GM21576 (cell line): ENCODE results near the gene FAT3.

Experiments
- ATAC-seq: cut with Tn5 transposase; IDR thresholded peaks from one replicate; pipeline ENCODE4 v1.9.1; 2021; ENCODE audit warnings: mild to moderate bottlenecking, moderate library complexity; ENCODE audit not compliant: unreplicated experiment

FAT3 gene

DNA sequence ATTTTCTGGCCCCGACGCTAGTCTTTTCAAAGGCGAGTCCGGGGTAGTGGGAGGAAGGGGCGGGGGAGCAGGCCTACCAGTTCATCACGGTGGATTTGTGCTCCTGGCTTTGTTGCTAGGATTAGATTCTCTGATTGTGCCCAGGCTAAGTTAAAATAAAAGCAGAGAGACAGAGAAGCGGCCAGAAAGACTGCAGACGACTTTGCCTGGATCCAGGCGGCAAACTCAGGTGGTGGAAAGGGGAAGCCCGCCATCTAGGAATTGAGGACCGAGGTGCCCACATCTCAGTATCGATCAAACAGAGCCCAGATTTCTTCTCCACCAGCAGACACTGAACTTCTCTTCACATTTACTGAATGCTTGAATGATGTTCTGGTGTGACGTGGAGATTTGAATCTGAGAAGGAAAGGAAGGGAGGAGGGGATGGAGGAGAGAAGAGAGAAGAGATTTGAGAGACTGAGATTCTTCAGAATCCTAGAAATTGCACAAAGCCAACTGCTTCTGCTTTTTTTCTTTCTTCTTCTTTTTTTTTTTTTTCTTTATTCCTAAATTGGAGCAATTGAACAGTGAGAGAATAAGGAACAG lies 2.7 kb downstream of the FAT3 start:
- ATAC-seq: no peak

DNA sequence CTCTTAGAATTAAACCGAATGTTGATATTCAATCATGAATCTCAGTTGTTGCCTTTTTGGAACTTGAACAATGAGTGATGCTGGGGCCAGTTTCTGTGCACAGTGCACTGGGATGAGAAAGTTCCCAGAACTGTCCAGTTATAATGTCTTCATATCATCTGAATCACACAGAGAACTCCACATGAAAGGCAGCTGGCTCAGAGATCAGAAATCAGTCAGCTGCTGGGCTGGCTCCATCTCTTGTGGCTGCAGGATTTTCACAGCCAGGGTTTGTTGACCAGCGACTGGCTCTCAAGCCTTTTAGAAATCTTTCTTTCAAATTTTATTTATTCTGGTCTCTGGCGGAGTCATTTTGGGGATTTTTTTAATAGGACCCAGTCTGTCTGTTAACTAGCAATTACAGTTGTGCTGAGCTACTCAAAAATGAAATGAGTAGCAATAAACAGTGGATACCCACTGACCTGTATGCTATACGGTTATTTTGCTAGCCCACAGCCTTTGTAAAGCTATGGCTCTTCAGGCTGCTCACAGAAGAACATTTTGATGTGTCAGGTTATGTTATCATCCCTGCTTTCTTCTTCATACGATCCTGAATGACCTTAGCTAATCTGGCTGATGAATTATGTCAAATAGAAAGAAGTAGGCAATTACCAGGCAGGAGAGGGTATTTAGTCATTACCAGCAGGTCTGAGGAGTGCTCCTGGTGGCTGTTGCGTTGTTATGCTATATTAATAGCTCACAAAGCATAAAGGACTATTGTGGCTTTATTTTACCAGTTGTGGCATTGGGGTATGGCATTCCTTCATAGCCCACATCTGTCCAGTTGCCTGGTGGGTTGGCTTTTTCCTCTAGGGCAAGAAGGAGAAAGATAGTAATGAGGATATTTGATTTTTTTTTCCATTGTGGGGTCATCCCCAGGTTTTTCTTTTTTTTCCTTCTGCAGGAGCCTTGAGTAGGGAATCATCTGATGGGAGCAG lies 3.6 kb downstream of the FAT3 start:
- no peak for ATAC-seq

DNA sequence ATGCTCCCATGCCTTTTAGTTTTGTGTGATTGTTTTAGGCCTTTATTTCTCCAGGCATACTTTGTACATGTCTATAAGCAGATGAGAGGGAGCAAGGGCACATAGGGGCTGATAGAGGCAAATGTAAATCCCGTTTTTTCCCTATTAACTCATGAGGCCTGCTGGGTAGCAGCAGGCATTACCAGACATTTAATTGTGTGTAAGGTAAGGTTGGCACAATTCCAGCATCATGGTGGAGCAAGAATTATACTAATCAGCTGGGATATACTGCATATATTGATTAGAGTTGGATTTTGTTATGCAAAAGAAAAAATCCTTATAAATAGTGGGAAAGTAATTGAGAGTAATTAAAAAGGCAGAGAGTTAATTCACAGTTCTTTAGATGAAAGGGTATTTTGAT lies 12.2 kb downstream of the FAT3 start:
- no peak for ATAC-seq

DNA sequence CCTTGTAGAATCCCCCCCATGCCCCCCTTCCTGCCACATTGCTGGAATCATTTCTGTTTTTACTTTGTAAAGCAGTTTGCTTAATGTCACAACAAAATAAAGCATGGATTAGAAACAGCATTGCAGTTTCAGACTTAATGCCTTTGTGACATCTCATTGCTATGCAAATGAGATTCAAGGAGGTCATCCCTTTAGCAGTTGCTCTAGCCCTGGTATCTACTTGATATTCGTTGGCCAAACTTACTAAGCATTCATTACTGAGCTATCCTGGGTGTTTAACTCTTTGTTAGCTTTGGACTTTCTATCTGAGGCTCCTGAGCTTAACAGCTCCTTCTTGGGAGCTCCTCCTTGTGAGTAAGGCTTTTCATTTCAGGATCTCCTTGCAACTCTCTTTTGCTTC lies 16.3 kb downstream of the FAT3 start:
- ATAC-seq: no peak

DNA sequence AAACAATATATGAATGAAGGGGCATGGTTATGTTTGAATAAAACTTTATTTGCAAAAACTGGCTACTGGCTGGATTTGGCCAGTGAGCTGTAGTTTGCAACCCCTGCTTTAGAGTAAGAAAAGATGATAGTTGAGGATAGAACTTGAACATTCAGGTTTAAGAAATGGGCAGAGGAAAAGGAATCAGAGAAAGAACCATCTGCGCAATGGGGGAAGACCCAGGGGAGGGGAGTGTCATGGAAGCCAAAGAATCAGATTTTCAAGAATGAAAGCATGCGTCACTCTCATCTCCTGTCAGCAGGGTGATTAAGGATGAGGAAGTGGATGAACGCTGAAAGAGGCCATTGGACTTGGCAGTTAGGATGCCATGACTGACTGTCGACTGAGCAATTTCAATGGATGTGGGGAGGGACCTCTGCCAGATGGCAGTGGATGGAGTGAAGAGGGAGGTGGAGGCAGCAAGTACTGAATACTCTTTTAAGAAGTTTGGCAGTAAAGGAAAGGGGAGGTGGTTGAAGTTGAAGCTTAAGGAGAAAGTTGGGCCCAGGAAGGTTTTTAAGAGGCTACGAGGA lies 21.2 kb downstream of the FAT3 start:
- ATAC-seq: no peak

DNA sequence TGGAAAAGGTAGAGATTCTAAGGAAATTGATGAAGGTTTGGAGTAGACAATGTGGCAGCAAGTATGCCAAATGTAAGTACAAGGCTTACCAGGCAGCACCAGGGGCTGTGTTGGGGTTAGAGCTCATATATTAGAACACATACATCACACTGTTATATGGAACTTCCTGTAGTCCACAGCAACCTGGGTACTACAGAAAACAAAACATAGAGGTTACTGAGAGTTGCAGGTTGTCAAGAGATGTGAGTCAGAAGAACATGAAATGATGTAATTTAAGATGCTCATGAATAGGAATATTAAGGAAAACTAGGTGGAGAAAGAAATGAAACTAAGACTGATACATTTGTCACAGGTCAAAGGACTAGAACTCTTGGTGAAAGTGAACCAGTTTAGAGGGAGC lies 22.0 kb downstream of the FAT3 start:
- ATAC-seq: no peak

DNA sequence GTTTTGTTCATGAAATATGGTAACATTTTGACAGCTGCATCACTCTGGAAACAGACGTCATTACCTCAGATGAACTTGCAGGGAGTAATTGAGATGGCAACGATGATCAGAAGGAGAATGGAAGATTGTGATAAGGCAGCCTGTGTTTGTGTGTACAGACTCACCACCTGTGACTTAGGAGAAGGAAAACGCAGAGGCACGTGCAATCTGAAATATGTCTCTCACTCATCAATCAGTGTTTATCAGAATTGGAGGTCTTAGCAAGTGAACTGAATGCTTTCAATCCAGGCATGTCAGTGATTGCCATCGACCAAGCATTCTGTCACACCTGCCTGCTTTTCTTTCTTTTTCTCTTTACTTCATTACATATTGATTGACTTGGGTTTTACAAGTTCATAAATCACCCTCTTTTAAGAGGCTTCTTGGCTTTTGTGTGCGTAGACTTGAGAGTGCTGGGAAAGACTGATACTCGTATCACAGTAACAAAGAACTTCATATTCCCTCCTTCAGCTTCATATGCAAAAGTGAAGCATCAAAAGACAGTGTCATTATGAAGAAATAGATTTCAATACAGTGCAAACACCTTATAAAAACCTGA lies 24.6 kb downstream of the FAT3 start:
- no peak for ATAC-seq

DNA sequence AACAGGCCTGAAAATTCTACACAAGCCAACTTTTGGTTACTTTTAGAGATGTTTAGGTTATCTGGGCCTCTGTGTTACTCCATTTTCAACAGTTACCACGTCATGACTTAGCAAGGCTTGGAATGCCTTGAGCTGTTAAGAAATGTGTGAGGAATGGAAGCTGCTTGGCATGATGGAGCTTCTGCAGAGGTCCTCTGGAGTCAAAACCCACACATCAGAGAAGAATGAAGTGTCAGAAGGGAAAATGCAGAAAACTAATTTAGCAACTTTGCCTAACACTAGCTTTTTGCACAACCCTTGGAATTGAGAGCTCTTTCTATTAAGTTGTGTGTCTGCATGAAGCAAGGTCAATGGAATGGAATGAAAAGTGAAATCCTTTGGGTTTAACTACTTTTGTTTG lies 27.4 kb downstream of the FAT3 start:
- no peak for ATAC-seq

DNA sequence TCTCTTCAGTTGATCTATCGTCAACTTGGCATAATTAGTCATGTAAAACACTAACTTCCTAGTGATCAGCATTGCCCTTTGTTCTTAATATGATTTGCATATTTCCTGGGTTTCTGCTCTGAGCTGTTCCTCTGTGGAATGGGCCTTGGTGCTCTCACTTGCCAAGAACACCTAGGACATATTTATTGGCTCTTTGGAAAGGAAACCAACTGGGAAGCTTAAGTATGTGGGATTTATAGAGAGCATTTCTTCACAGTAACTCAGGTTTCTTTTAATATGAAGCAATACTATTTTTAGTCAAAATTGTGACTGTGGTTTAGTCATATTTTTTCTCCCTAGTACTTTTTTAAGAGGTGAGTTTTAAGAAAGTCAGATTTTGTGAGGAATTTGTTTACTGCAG lies 28.8 kb downstream of the FAT3 start:
- ATAC-seq: no peak

DNA sequence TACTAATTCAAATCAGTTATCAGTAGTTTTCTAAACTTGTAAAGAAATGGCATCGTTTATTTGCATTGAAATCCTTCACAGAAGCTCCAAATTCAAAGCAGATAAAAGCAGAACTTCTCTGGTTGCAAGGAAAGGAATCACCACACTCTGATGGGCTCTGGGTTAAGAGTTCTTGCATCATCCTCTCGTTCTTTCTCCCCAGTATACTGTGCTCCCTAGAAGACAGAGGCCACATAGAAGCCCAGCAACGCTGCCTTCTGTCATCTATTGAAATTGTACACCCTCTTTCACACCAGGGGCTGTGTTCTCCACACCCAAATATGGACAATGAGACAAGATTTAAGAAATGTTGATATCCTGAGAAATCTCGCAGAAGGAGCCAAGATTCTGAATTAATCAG lies 29.3 kb downstream of the FAT3 start:
- no peak for ATAC-seq

DNA sequence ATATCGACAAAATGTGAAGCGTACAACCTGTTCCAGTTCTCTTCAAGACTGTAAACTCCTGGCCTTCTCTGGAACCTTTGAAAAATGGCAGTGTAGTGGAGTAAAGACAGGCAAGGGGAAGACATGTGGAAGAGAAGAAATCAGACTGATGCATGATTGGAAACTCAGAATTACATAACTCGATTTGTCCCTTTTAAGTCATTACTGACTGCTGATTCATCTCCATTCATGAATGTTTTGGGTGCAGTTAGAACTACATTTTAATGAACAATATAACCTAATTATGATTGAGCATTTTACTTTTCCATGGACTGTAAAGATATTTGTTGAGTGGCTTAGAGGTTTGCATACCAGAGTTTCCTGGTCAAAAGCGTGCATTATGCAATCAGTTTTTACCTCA lies 32.9 kb downstream of the FAT3 start:
- no peak for ATAC-seq

DNA sequence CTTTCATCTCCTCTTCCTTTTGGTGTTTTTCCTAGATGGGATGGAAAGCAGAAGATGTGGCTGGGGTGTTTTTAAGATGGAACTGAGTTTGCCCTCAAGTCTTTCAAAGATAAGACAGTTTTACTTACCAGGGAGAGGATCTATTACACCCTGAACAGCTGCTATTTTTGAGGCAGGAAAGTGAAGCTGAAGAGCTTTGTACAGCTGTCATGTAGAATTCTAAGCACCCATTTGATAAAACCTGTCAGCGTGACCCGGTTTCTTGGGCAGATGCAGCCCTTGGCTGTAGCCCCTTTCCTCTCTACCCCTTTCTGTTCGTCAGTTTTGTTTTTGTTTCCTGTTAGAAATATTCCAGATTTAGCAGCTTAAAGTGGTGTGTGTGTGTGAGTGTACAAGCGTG lies 35.2 kb downstream of the FAT3 start:
- no peak for ATAC-seq

DNA sequence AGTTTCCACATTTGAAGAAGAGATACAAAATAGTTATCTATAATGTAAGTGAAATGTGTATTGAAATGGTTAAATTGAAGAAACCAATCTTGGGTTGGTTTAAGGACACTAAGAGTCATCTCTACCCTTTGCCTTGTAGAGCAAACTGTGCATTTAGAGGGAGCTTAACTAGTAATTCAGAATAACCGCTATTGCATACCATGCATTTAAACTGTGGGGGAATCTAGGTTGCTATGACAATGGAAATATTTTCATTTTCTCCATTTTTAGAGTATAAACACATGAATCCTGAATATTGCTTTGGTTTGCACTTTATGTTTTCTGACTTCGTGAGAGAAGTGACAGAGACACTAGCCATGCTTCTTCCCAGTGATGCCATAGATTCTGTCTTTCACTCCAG lies 39.7 kb downstream of the FAT3 start:
- no peak for ATAC-seq

DNA sequence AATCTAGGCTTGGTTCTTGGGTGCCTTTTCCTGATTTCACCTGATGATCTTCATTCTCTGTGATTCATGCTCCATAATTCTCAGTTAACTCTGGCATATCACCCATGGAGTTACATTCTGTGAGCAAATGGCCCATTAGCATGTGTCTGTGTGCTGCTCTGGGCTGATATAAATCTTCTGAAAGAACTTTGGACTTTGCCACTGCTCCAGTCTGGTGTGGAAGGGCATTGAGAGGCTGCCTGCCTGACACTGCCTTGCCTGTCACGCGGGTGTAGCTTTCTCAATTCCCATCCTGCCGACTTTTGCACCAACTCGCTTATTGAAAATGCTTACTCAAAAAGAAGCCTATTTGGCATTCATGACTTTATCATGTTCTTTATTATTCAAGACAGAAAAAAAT lies 42.2 kb downstream of the FAT3 start:
- no peak for ATAC-seq

DNA sequence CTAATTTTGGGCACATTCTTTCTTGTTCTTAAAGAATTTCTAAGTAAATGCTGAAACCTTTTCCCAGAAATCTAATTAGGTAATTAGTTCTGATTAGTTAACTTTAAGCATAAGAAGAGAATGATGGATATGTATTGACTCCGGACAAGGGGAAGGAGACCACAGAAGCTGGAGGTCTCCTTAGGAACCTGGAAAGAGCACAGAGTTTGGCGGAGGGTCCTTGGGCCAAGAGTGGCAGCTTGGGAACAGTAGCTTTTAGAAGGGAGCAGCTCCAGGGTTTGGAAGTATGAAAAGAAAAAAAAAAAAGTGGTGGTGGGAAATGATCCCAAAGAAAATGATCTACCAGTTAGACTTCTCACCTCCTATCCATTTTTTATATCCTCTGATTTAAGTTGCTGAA lies 42.7 kb downstream of the FAT3 start:
- ATAC-seq: no peak

DNA sequence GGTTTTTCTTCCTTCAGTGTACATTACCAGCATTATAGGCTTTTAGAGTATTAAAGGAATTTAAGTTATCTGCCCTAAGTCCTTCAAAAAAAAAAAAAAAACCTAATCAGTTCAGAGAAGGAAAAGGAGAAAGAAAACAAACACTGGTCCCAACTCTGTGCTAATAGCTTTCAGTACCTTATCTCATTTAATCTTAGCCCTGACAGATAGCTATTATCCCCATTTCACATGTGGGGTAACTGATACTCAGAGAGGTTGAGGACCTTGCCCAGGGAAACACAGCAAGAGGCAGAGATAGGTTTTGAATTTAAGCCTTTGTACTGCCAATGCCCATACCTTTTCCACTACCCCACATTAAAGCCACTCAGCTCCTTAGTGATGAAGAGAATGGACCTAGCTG lies 43.4 kb downstream of the FAT3 start:
- ATAC-seq: no peak

DNA sequence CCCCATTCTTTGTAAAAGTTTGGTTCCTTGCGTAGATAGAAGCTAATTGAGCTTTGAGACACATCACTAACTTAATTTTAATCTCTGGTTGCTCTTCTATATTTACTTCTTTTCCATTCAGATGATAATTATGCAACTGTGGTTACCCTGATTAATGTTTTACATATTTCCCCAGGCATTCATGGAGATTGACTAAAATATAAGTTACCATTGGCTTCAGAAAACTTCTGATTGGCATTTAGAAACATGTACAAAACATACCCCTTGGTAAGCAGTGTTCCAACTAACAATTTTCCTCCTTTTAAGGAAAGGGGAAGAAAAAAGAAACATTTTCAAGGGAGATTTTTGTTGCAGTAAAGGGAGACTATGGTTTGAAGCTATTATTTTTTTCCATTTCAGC lies 43.9 kb downstream of the FAT3 start:
- no peak for ATAC-seq

DNA sequence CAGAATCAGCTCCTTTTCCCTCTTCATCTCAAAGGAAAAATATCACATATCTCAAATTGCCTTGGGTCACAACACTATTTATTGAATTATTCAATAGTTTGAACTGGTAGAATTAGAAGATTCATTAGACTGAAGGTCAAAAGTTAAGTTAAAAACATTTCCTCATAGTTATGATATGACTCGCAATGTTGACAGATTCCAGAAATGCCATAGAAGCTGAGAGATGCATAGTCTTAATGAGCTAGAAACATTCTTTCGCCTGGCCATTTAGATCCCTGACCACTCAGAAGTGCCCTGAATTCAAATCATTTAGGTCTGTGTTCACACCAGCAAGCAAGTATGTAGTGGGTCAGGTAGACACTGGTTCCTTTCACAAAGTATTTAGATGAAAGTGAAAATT lies 44.4 kb downstream of the FAT3 start:
- no peak for ATAC-seq

DNA sequence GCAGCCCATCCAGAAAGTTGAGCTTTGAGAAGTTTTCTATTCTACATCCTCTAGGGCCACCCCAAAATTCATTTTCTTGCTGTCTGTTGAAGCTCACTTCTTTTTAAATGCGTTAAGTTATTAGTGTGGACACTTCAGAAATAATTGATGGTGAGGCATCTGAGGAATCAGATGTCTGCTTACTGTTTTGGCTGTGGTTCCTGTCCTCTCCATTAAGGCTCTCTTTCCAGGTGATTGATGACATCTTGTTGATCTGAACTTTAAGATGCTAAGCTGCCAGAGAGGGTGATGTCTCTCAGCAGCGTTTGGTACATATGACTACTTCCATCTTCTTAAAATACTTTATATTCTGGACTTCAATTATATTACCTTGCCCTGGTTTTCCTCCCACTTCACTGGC lies 45.2 kb downstream of the FAT3 start:
- no peak for ATAC-seq

DNA sequence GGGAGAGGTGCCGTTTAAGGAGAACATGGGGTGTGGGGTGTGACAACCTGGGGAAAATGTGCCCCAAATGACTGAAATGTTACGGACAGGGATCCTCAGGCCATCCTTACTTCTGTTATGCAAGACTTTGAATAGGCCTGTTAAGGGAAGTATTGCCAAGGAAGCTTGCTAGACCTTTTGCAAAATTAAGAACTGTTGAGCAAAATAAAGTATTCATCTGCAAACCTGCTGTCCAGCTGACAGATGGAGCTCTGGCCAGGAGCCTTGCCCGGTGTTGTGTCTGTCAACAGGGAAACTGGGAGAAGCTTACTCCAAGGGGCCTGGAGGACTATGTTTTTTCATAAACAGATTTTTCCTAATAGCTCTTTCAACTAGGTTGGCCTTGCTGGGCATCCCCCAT lies 48.0 kb downstream of the FAT3 start:
- ATAC-seq: no peak
